ENCODE results near the gene CERK.
"Not testable (repeated sequence)": the region's sequence is repeated elsewhere in the genome, so short reads cannot be mapped to it uniquely, and the experiment has no call there.

The CERK gene, protein sequence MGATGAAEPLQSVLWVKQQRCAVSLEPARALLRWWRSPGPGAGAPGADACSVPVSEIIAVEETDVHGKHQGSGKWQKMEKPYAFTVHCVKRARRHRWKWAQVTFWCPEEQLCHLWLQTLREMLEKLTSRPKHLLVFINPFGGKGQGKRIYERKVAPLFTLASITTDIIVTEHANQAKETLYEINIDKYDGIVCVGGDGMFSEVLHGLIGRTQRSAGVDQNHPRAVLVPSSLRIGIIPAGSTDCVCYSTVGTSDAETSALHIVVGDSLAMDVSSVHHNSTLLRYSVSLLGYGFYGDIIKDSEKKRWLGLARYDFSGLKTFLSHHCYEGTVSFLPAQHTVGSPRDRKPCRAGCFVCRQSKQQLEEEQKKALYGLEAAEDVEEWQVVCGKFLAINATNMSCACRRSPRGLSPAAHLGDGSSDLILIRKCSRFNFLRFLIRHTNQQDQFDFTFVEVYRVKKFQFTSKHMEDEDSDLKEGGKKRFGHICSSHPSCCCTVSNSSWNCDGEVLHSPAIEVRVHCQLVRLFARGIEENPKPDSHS

DNA sequence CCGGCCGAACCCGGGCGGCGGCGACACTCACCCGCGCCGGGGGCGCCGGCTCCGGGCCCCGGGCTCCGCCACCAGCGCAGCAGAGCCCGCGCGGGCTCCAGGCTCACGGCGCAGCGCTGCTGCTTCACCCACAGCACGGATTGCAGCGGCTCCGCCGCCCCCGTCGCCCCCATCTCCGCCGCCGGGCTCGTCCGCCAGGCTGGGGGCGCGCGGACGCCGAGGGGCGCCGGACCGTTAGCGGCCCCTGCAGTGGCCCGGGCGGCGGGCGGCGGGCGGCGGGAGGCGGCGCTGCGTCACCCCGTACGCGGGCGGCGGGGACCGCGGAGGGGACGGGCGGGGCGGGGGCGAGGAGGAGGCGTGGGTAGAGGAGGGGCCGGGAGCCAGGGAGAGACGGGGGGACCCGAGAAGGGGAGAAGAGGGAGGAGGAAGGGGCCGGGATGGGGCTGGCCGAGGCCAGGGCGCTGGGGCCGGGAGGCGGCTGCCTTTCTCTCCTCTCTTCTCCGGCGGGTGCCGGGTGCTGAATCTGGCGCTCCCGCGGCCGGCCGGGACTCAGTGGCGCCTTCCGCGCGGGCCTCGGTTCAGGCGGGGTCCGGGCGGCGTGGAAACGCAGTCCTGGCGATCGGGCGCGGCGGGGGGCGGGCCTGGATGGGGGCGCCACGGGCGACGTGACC lies at the start of gene CERK:
Gene CERK (minus strand): TSS at position 277 of the 671 bp plus-strand sequence. CDS start 104 bp downstream, at position 173.
- TF ChIP-seq CTCF (IDR thresholded peaks at IDR 0.05; ENCODE audit: control extremely low read depth, extremely low read depth, low read depth, missing control alignments) = no peak
- CTCF ChIA-PET = interaction anchor here (1.8 to 7.0 kb wide), 3 partner anchors 13 to 65 kb away, joined by 7 to 49 read pairs (median 21); no protein-coding TSS in a partner anchor
- DNase-seq (ENCODE audit: extremely low spot score) = peak; percentile 84
- POLR2A ChIA-PET = interaction anchor here (1.1 kb wide), 1 partner anchor 24 kb away, joined by 4 read pairs; the partner anchor contains the start of gene TBC1D22A

DNA sequence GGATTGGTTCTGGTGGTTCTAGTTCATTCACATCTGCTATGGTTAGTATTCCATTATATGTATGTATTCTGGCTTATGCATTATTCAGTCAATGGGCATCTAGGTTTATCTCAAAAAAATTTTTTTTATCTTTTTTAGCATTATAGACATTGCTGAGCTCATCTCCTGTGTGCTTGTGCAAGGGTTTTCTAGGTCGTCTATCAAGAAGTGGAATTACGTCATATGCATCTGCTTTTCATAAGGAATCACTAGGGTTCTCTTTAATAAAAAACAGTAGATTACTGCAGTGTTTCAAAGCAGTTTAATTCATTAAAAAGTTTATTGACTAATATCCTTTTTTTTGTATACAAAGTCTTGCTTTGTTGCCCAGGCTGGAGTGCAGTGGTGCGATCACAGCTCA lies 45.7 kb upstream of the CERK start:
- POLR2A ChIA-PET = no interaction called here
- no peak for DNase-seq (ENCODE audit: extremely low spot score)
- CTCF ChIA-PET = interaction anchor here (1.1 to 7.3 kb wide), 4 partner anchors 15 to 27 kb away, joined by 3 to 39 read pairs (median 8); no protein-coding TSS in a partner anchor
- no peak for TF ChIP-seq CTCF (IDR thresholded peaks at IDR 0.05; ENCODE audit: control extremely low read depth, extremely low read depth, low read depth, missing control alignments)

DNA sequence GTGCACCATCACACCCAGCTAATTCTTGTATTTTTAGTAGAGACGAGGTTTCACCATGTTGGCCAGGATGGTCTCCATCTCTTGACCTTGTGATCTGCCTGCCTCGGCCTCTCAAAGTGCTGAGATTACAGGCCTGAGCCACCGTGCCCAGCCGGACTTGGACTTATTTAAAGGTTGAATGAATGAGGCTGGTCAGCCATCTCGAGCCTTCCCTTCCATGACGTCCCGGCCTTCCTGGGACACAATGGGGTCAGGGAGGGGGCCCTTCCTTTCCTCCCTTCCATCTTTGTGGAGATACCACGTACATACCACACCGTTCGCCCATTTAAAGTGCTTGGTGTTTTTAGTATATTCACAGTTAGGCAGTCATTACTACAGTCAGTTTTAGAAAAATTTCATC lies 44.1 kb upstream of the CERK start:
- DNase-seq (ENCODE audit: extremely low spot score); POLR2A ChIA-PET: not testable (repeated sequence)
- CTCF ChIA-PET = interaction anchor here (1.2 to 7.3 kb wide), 5 partner anchors 10 to 24 kb away, joined by 3 to 39 read pairs (median 6); no protein-coding TSS in a partner anchor

- ChIA-PET POLR2A (interaction anchor here (1.6 kb wide), 1 partner anchor 19 kb away, joined by 5 read pairs; the partner anchor contains the start of gene TBC1D22A), CTCF (interaction anchor here (1.2 to 7.3 kb wide), 5 partner anchors 11 to 26 kb away, joined by 3 to 39 read pairs (median 5); no protein-coding TSS in a partner anchor)
- TF ChIP-seq CTCF (IDR thresholded peaks at IDR 0.05; ENCODE audit: control extremely low read depth, extremely low read depth, low read depth, missing control alignments) = no peak
- DNase-seq (ENCODE audit: extremely low spot score) = no peak
Observed at GRCh38 chr22:46781291-46781690, 43.2 kb upstream of the CERK start.

GRCh38 chr22:46780453-46780852 lies 42.4 kb upstream of the CERK start:
- no peak for DNase-seq (ENCODE audit: extremely low spot score)
- CTCF ChIA-PET = interaction anchor here (0.8 to 7.3 kb wide), 7 partner anchors 12 to 217 kb away, joined by 3 to 39 read pairs (median 5); no protein-coding TSS in a partner anchor
- POLR2A ChIA-PET = interaction anchor here (1.6 kb wide), 1 partner anchor 18 kb away, joined by 5 read pairs; the partner anchor contains the start of gene TBC1D22A
- TF ChIP-seq CTCF (IDR thresholded peaks at IDR 0.05; ENCODE audit: control extremely low read depth, extremely low read depth, low read depth, missing control alignments) = no peak

- TF ChIP-seq CTCF (IDR thresholded peaks at IDR 0.05; ENCODE audit: control extremely low read depth, extremely low read depth, low read depth, missing control alignments) = no peak
- POLR2A ChIA-PET = no interaction called here
- CTCF ChIA-PET = interaction anchor here (0.8 to 7.3 kb wide), 5 partner anchors 13 to 216 kb away, joined by 3 to 39 read pairs (median 5); no protein-coding TSS in a partner anchor
- DNase-seq (ENCODE audit: extremely low spot score) = no peak
Observed at GRCh38 chr22:46779651-46780050, 41.6 kb upstream of the CERK start.
